ENCODE measurements around the gene XXYLT1.

GRCh38 chr3:195119461-195120266, 151.3 kb downstream of the XXYLT1 start:
- TF ChIP-seq, protein P1, sequence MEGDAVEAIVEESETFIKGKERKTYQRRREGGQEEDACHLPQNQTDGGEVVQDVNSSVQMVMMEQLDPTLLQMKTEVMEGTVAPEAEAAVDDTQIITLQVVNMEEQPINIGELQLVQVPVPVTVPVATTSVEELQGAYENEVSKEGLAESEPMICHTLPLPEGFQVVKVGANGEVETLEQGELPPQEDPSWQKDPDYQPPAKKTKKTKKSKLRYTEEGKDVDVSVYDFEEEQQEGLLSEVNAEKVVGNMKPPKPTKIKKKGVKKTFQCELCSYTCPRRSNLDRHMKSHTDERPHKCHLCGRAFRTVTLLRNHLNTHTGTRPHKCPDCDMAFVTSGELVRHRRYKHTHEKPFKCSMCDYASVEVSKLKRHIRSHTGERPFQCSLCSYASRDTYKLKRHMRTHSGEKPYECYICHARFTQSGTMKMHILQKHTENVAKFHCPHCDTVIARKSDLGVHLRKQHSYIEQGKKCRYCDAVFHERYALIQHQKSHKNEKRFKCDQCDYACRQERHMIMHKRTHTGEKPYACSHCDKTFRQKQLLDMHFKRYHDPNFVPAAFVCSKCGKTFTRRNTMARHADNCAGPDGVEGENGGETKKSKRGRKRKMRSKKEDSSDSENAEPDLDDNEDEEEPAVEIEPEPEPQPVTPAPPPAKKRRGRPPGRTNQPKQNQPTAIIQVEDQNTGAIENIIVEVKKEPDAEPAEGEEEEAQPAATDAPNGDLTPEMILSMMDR (IDR thresholded peaks at IDR 0.05), result no peak
- TF ChIP-seq POLR2A (IDR thresholded peaks at IDR 0.05), result no peak
